Erythroblast (primary cell): ENCODE measurements around the gene ZNF609.

ENCODE experiments used
- DNase-seq, 2 experiments: peaks; one replicate each; lab custom pipeline; 2025; lab: John Stamatoyannopoulos, UW
- GATA1 ChIP-seq: IDR thresholded peaks from 2 replicates; pipeline ENCODE4 v1.6.1; 2011; ENCODE audit warnings: low read depth, mild to moderate bottlenecking, control low read depth, low read length, moderate library complexity
- POLR2A ChIP-seq: IDR thresholded peaks from 2 replicates; pipeline ENCODE4 v1.6.1; 2011; ENCODE audit warnings: mild to moderate bottlenecking, low read length

ZNF609 gene

DNA sequence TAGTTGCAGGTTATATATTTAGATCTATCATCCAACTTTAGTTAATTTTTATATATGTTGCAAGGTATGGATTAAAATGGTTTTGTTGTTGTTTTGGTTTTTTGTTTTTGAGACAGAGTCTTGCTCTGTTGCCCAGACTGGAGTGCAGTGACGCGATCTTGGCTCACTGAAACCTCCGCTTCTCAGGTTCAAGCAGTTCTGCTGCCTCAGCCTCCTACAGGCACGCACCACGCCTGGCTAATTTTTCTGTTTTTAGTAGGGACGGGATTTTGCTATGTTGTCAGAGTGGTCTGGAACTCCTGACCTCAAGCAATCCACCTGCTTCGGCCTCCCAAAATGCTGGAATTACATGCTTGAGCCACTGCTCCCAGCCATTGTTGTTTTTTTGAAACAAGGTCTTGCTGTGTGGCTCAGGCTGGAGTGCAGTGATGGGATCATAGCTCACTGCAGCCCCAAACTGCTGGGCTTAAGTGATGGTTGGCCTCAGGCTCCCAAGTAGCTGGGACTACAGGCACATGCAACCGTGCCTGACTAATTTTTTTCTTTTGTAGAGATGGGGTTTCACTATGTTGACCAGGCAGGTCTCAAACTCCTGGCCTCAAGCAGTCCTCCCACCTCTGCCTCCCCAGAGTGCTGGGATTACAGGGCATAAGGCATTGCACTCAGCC is 92.0 kb downstream of the ZNF609 start:
- TF ChIP-seq POLR2A (no peak), GATA1 (no peak)
- DNase-seq = no peak

GRCh38 chr15:64558460-64559179 is 98.2 kb downstream of the ZNF609 start:
- no peak for DNase-seq
- TF ChIP-seq GATA1 = no peak
- TF ChIP-seq POLR2A = no peak

GRCh38 chr15:64559243-64559642 is 98.9 kb downstream of the ZNF609 start:
- no peak for DNase-seq
- TF ChIP-seq GATA1 = no peak
- TF ChIP-seq POLR2A = no peak

- DNase-seq = no peak
- TF ChIP-seq POLR2A (no peak), GATA1 (no peak)
Observed at GRCh38 chr15:64560501-64560900, 100.1 kb downstream of the ZNF609 start.

DNA sequence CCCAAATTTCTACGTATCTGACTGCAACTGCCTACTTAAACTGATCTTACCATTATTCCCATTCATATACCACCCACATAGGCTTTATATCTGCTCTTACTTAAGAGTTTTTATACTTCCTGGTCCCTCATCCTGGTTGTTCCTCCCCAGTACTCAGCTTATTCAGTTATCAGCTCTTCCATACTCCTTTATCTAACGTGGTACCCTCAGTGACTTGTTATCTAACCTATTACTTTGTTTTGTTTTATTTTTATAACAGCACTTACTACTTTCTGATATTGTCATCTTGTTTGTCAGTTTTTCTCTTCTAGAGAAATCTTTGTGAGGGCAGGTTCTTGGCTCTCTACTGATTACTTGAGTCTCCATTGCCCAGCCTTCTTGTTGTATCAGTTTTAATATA is 100.6 kb downstream of the ZNF609 start:
- DNase-seq = peak; percentile 46 to 61
- TF ChIP-seq POLR2A (no peak), GATA1 (no peak)

- peak; percentile 56 to 63 for DNase-seq
- TF ChIP-seq POLR2A (no peak), GATA1 (no peak)
Observed at GRCh38 chr15:64562003-64562640, 101.7 kb downstream of the ZNF609 start.

DNA sequence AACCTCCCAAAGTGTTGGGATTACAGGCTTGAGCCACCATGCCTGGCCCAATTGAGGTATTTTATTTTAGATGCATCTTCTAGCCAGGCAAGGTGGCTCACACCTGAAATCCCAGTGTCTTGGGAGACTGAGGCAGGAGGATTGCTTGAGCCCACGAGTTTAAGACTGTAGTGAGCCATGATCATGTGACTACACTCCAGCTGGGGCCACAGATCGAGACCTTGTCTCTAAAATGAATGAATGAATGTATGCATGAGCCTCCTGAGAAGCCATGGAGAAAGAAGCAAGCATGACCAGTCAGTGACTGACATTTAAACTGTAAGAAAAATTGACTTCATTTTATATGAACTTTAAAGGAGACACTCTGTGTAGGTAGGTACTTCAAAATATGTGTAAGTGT is 105.7 kb downstream of the ZNF609 start:
- no peak for DNase-seq
- TF ChIP-seq GATA1 = no peak
- TF ChIP-seq POLR2A = no peak

- no peak for TF ChIP-seq POLR2A
- no peak for TF ChIP-seq GATA1
- peak; percentile 73 to 80 for DNase-seq
Observed at GRCh38 chr15:64566629-64567427, 106.5 kb downstream of the ZNF609 start.

- DNase-seq = no peak
- TF ChIP-seq POLR2A = no peak
- no peak for TF ChIP-seq GATA1
Observed at GRCh38 chr15:64568765-64569164, 108.4 kb downstream of the ZNF609 start.

GRCh38 chr15:64571857-64572291 is 111.5 kb downstream of the ZNF609 start:
- no peak for DNase-seq
- TF ChIP-seq GATA1 = no peak
- TF ChIP-seq POLR2A = no peak

GRCh38 chr15:64572856-64573255 is 112.5 kb downstream of the ZNF609 start:
- no peak for DNase-seq
- TF ChIP-seq POLR2A (no peak), GATA1 (no peak)

DNA sequence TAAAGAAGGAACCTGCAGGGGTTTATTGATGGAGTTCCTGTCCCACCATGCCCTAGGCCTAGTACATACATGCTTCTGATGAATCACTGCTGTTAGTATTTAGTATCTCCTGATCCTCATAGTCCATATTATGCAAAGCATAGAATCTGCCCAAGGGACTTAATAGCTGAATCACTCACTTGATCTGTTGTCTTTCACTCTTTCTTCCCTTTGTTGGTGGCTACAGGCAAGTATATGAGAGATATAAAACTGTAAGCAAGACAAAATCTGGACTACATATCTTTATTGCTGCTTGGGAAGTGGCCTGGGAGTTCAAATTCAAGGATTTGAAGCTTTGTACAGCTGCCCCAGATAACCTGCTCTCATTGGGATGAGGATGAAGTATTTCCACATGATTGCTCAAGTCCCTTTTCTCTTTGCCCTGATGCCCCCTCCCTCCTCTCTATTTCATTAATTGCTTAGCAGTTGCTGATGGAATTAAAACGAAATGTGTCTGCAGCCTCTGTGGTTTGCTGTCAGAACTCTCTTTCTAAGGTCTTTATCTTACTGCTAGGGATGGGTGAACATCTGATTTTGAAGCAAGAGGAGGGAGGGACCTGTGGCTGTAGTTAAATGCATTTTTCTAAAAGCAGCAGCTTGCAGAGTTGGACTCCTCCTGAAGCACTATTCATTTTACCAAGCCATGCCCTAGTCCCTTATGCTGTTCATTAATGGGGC is 114.1 kb downstream of the ZNF609 start:
- peak in 1 of 2 experiments; percentile 24 for DNase-seq
- TF ChIP-seq GATA1 = no peak
- no peak for TF ChIP-seq POLR2A
